Activated CD4-positive, CD25-positive, alpha-beta regulatory T cell treated with anti-CD3 and anti-CD28 coated beads, Interleukin-2, amount 50 U/mL, for 72 hours (primary cell): ENCODE data around the gene DAB2IP.
"Not testable (repeated sequence)": the region's sequence is repeated elsewhere in the genome, so short reads cannot be mapped to it uniquely, and the experiment has no call there.

Experiments used
- DNase-seq: peaks from one replicate; pipeline ENCODE4 v3.0.0; 2021

The DAB2IP gene

GRCh38 chr9:121781145-121781548 is 129.7 kb downstream of the DAB2IP start:
- no peak for DNase-seq

- DNase-seq, result peak; percentile 24
These were observed 130.4 kb downstream of the DAB2IP start for GRCh38 chr9:121781701-121782464.

- DNase-seq, result no peak
These were observed 131.2 kb downstream of the DAB2IP start for GRCh38 chr9:121782514-121783110.

GRCh38 chr9:121783111-121783510 is 131.7 kb downstream of the DAB2IP start:
- DNase-seq, result no peak

- no peak for DNase-seq
These were observed 132.4 kb downstream of the DAB2IP start for GRCh38 chr9:121783521-121784507.

- no peak for DNase-seq
These were observed 133.4 kb downstream of the DAB2IP start for GRCh38 chr9:121784731-121785411.

- no peak for DNase-seq
These were observed 134.5 kb downstream of the DAB2IP start for GRCh38 chr9:121785673-121786542.

GRCh38 chr9:121786543-121786948 is 135.1 kb downstream of the DAB2IP start:
- no peak for DNase-seq

- DNase-seq, result no peak
These were observed 135.6 kb downstream of the DAB2IP start for GRCh38 chr9:121786998-121787422.

- no peak for DNase-seq
These were observed 137.4 kb downstream of the DAB2IP start for GRCh38 chr9:121788686-121789366.

- DNase-seq, result no peak
These were observed 139.4 kb downstream of the DAB2IP start for GRCh38 chr9:121790841-121791240.

- not testable (repeated sequence) for DNase-seq
These were observed 141.0 kb downstream of the DAB2IP start for GRCh38 chr9:121792476-121792875.

- not testable (repeated sequence) for DNase-seq
These were observed 142.9 kb downstream of the DAB2IP start for GRCh38 chr9:121794334-121794733.

GRCh38 chr9:121797081-121797480 is 145.6 kb downstream of the DAB2IP start:
- no peak for DNase-seq

- DNase-seq, result no peak
These were observed 147.5 kb downstream of the DAB2IP start for GRCh38 chr9:121798941-121799340.

- DNase-seq, result no peak
These were observed 148.9 kb downstream of the DAB2IP start for GRCh38 chr9:121800376-121800775.

- no peak for DNase-seq
These were observed 150.1 kb downstream of the DAB2IP start for GRCh38 chr9:121801579-121801978.

- no peak for DNase-seq
These were observed 151.3 kb downstream of the DAB2IP start for GRCh38 chr9:121802753-121803152.

GRCh38 chr9:121807069-121807822 is 155.8 kb downstream of the DAB2IP start:
- DNase-seq, result no peak

GRCh38 chr9:121807823-121808278 is 156.4 kb downstream of the DAB2IP start:
- DNase-seq, result no peak
